Endothelial cell of umbilical vein (primary cell): ENCODE data around the gene EPHA5. TPM values are rescaled to one million over a fixed set of nuclear protein-coding genes. Genes with fewer than 3 reads are reported as not detected.

Source experiments
- BruUV-seq: library from RNA; stranded (reverse); fragments of 400-500 nt; replicated peaks from 2 replicates; lab custom pipeline; 2021; lab: Mats Ljungman, UMichigan
- CTCF ChIA-PET: fragments of 300-600, 350-600 bp; sonication (Branson Sonifier 250); formaldehyde crosslinking; loops from one replicate; lab custom pipeline; 2021; ENCODE audit warnings: antibody characterized with exemption, inconsistent platforms; lab: Charles Lee
- POLR2A ChIA-PET: fragments of 300-600, 350-600 bp; sonication (Branson Sonifier 250); formaldehyde crosslinking; loops from one replicate; lab custom pipeline; 2021; ENCODE audit warnings: antibody characterized with exemption, inconsistent platforms; lab: Charles Lee
- DNase-seq: peaks from one replicate; pipeline ENCODE4 v3.0.0-alpha.2; 2011; ENCODE audit warnings: low read depth, low spot score
- FAIRE-seq: peaks from 2 replicates; lab custom pipeline; 2011; peaks lifted over from hg19 to GRCh38; lab: Jason Lieb, UNC
- H2AFZ ChIP-seq: 2 replicates; pipeline ENCODE4 v1.6.0; 2012; ENCODE audit warnings: low read depth, low read length, control low read depth, inconsistent platforms
- H3K27ac ChIP-seq: 2 replicates; pipeline ENCODE4 v1.5.1; 2011; ENCODE audit warnings: low read depth, mild to moderate bottlenecking, control low read depth, low read length, moderate library complexity; ENCODE audit not compliant: insufficient read depth
- H3K27me3 ChIP-seq, 2 experiments: 2 replicates each; pipeline versions ENCODE4 v1.6.0 to v1.6.1; 2011; ENCODE audit warnings: low read length in 2 of 2, mixed read lengths in 1 of 2; ENCODE audit not compliant: control insufficient read depth in 2 of 2, insufficient read depth in 2 of 2
- H3K36me3 ChIP-seq, 2 experiments: 2 replicates in 1 of 2; 3 replicates in 1 of 2; pipeline ENCODE4 v1.5.1; 2011; ENCODE audit warnings: low read length in 2 of 2, mild to moderate bottlenecking in 1 of 2, moderate library complexity in 1 of 2; ENCODE audit not compliant: control insufficient read depth in 2 of 2, insufficient read depth in 2 of 2; ENCODE audit errors: extremely low read depth in 1 of 2
- H3K4me1 ChIP-seq: 3 replicates; pipeline ENCODE4 v1.5.1; 2011; ENCODE audit warnings: mild to moderate bottlenecking, low read length; ENCODE audit not compliant: control insufficient read depth, insufficient read depth; ENCODE audit errors: extremely low read depth
- H3K4me2 ChIP-seq: 2 replicates; pipeline ENCODE4 v1.6.1; 2011; ENCODE audit warnings: low read length, control low read depth, mixed read lengths; ENCODE audit not compliant: insufficient read depth
- H3K4me3 ChIP-seq, 3 experiments: fragments of 200-600 bp in 1 of 3; sonication (generic), shearing (Covaris generic) in 1 of 3; replicated peaks in 1 of 3; 2 replicates each; pipeline ENCODE4 v1.5.1; 2011 to 2016; ENCODE audit warnings: control low read depth in 3 of 3, low read length in 3 of 3, mild to moderate bottlenecking in 2 of 3, inconsistent platforms in 1 of 3, low read depth in 1 of 3, moderate library complexity in 1 of 3; ENCODE audit not compliant: insufficient read depth in 1 of 3
- H3K79me2 ChIP-seq: 2 replicates; pipeline ENCODE4 v1.6.0; 2012; ENCODE audit warnings: low read length, inconsistent platforms; ENCODE audit not compliant: control insufficient read depth, insufficient read depth
- H3K9ac ChIP-seq: replicated peaks from 2 replicates; pipeline ENCODE3; 2011; ENCODE audit warnings: low read length, control low read depth; ENCODE audit not compliant: insufficient read depth; ENCODE audit errors: extremely low read depth
- H3K9me1 ChIP-seq: replicated peaks from 3 replicates; pipeline ENCODE4 v1.6.0; 2011; ENCODE audit warnings: mild to moderate bottlenecking, low read length; ENCODE audit not compliant: control insufficient read depth, insufficient read depth; ENCODE audit errors: extremely low read depth
- H3K9me3 ChIP-seq: replicated peaks from 2 replicates; pipeline ENCODE4 v1.5.1; 2012; ENCODE audit warnings: low read length, inconsistent platforms; ENCODE audit not compliant: control insufficient read depth, insufficient read depth
- H4K20me1 ChIP-seq: replicated peaks from 2 replicates; pipeline ENCODE3; 2011; ENCODE audit warnings: mild to moderate bottlenecking, low read length; ENCODE audit not compliant: control insufficient read depth, insufficient read depth; ENCODE audit errors: extremely low read depth
- EZH2 ChIP-seq: IDR thresholded peaks from 2 replicates; pipeline ENCODE4 v1.6.1; 2012; ENCODE audit warnings: borderline replicate concordance, low read depth, mild to moderate bottlenecking, moderate library complexity, low read length, inconsistent platforms; ENCODE audit not compliant: severe bottlenecking
- FOS ChIP-seq: IDR thresholded peaks from 2 replicates; pipeline ENCODE4 v1.6.1; 2011; ENCODE audit warnings: mild to moderate bottlenecking, low read length, moderate library complexity, borderline replicate concordance; ENCODE audit not compliant: insufficient read depth
- GATA2 ChIP-seq: IDR thresholded peaks from 2 replicates; pipeline ENCODE4 v1.7.0; 2011; ENCODE audit warnings: low read depth, mild to moderate bottlenecking, moderate library complexity, mixed read lengths, low read length; ENCODE audit not compliant: insufficient read length, insufficient read depth
- JUN ChIP-seq: IDR thresholded peaks from 2 replicates; pipeline ENCODE4 v1.6.1; 2011; ENCODE audit warnings: borderline replicate concordance, low read depth; ENCODE audit not compliant: insufficient read length, insufficient read depth
- MYC ChIP-seq: IDR thresholded peaks from one replicate; pipeline ENCODE4 v1.6.1; 2011; ENCODE audit warnings: mild to moderate bottlenecking, low read depth, low read length
- POLR2A ChIP-seq: IDR thresholded peaks from 2 replicates; pipeline ENCODE4 v1.6.1; 2012; ENCODE audit warnings: low read depth, mild to moderate bottlenecking, control low read depth, low read length
- POLR2AphosphoS5 ChIP-seq: IDR thresholded peaks from 2 replicates; pipeline ENCODE4 v1.6.1; 2012; ENCODE audit warnings: low read depth, mild to moderate bottlenecking, control low read depth, low read length, moderate library complexity; ENCODE audit not compliant: insufficient read depth
- dilution Hi-C: fragments of 300-500 bp; cut with MboI; formaldehyde crosslinking; loops from one replicate; pipeline ENCODE4 v1.15.0; 2019; ENCODE audit warnings: low sequenced_read_pairs; ENCODE audit not compliant: extremely low pct_ligation_motif_present
- intact Hi-C: fragments of 100-400 bp; cut with micrococcal nuclease; formaldehyde crosslinking; loops from one replicate; pipeline ENCODE4 v1.10.0; 2022
- polyA plus RNA-seq, 4 experiments: library from polyadenylated mRNA; depleted of rRNA in 3 of 4; stranded (reverse) in 3 of 4; unstranded in 1 of 4; fragments of >200 nt; gene quantifications; 2 replicates each; pipeline versions ENCODE4 v1.2.1 to v1.2.3, GENCODE V29; 2011 to 2012; ENCODE audit warnings: missing spikeins in 1 of 4
- total RNA-seq: library from RNA; stranded (reverse); gene quantifications from 2 replicates; pipeline ENCODE4 v1.2.3, GENCODE V29; 2021
- TF ChIP-seq, protein P1 (sequence below), 2 donors: IDR thresholded peaks; 1 replicate in 1 of 2; 2 replicates in 1 of 2; pipeline ENCODE4 v1.5.1; 2011; ENCODE audit warnings: low read length in 2 of 2, mild to moderate bottlenecking in 2 of 2, moderate library complexity in 2 of 2, control low read depth in 1 of 2, inconsistent platforms in 1 of 2, low read depth in 1 of 2; ENCODE audit not compliant: insufficient read depth in 1 of 2; ENCODE audit errors: extremely low read depth in 1 of 2
- TF ChIP-seq, protein P2 (sequence below): IDR thresholded peaks from 2 replicates; pipeline ENCODE4 v1.6.1; 2011; ENCODE audit not compliant: insufficient read depth, insufficient read length

The EPHA5 gene
- total and polyA plus RNA-seq, 2 donors (not counting 3 experiments of a cell fraction or from before 2014, with no cell fraction given) = 0.31 to 0.39 TPM

DNA sequence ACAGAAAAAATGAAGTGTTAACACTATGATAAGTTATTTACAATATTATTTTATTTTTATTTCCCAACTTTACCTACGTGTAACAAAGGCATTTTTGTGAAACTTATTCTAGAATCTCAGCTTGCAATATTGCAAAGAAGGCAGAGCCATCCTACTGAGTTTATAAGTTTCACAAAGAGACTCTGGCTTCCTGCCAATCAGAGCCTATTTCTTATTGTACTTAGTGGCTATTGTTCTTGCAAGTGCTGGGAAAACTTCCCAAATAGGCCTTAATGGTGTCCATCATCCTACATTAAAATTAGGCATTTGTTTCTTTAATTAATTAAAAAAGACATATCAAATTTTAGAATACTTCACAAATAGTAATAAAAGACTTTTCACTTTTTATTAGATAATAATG is 233.2 kb downstream of the EPHA5 start:
- intact Hi-C loops (no loop called here), dilution Hi-C loops (no loop called here)
- no TSS peak for BruUV-seq
- Histone ChIP-seq H3K27ac (no peak overlapping the region), H3K4me3 (no peak overlapping the region), H4K20me1 (no peaks in the 10 kb centered on the region), H3K9me1 (no peaks in the 10 kb centered on the region), H3K9ac (no peak overlapping the region), H3K9me3 (no peaks in the 10 kb centered on the region), H3K27me3 (no peaks in the 10 kb centered on the region), H2AFZ (no peak overlapping the region), H3K36me3 (no peaks in the 10 kb centered on the region), H3K4me1 (no peaks in the 10 kb centered on the region), H3K79me2 (no peaks in the 10 kb centered on the region), H3K4me2 (no peak overlapping the region)
- peak; percentile 75 for DNase-seq
- TF ChIP-seq EZH2 (no peak), JUN (no peak), POLR2A (no peak), MYC (no peak), FOS (no peak), POLR2AphosphoS5 (no peak), GATA2 (no peak)
- TF ChIP-seq, protein P1, sequence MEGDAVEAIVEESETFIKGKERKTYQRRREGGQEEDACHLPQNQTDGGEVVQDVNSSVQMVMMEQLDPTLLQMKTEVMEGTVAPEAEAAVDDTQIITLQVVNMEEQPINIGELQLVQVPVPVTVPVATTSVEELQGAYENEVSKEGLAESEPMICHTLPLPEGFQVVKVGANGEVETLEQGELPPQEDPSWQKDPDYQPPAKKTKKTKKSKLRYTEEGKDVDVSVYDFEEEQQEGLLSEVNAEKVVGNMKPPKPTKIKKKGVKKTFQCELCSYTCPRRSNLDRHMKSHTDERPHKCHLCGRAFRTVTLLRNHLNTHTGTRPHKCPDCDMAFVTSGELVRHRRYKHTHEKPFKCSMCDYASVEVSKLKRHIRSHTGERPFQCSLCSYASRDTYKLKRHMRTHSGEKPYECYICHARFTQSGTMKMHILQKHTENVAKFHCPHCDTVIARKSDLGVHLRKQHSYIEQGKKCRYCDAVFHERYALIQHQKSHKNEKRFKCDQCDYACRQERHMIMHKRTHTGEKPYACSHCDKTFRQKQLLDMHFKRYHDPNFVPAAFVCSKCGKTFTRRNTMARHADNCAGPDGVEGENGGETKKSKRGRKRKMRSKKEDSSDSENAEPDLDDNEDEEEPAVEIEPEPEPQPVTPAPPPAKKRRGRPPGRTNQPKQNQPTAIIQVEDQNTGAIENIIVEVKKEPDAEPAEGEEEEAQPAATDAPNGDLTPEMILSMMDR (IDR thresholded peaks at IDR 0.05; ENCODE audit: extremely low read depth in 1 of 2, insufficient read depth in 1 of 2, low read depth in 1 of 2, low read length in 2 of 2) = no peak
- TF ChIP-seq, protein P2, sequence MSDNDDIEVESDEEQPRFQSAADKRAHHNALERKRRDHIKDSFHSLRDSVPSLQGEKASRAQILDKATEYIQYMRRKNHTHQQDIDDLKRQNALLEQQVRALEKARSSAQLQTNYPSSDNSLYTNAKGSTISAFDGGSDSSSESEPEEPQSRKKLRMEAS = no peak
- POLR2A ChIA-PET = no interaction called here
- peak; percentile 72 for FAIRE-seq
- CTCF ChIA-PET = no interaction called here
